Neuron (in vitro differentiated cells): ENCODE results near the gene SLC20A1.

Experiments used
- H2AFZ ChIP-seq: one replicate; pipeline ENCODE4 v1.6.1; 2013; ENCODE audit warnings: low read depth, mild to moderate bottlenecking, inconsistent platforms, low read length, moderate library complexity
- H3K27me3 ChIP-seq: one replicate; pipeline ENCODE4 v1.6.1; 2013; ENCODE audit warnings: low read length; ENCODE audit not compliant: insufficient read depth
- H3K36me3 ChIP-seq: one replicate; pipeline ENCODE4 v1.6.1; 2013; ENCODE audit warnings: low read length; ENCODE audit not compliant: insufficient read depth
- H3K4me1 ChIP-seq: one replicate; pipeline ENCODE4 v1.6.1; 2013; ENCODE audit warnings: low read length; ENCODE audit not compliant: insufficient read depth
- H3K4me3 ChIP-seq: 2 replicates; pipeline ENCODE4 v1.5.1; 2013; ENCODE audit warnings: mild to moderate bottlenecking, low read length, moderate library complexity
- H3K9me3 ChIP-seq: one replicate; pipeline ENCODE4 v1.6.1; 2013; ENCODE audit warnings: low read length

SLC20A1 gene

DNA sequence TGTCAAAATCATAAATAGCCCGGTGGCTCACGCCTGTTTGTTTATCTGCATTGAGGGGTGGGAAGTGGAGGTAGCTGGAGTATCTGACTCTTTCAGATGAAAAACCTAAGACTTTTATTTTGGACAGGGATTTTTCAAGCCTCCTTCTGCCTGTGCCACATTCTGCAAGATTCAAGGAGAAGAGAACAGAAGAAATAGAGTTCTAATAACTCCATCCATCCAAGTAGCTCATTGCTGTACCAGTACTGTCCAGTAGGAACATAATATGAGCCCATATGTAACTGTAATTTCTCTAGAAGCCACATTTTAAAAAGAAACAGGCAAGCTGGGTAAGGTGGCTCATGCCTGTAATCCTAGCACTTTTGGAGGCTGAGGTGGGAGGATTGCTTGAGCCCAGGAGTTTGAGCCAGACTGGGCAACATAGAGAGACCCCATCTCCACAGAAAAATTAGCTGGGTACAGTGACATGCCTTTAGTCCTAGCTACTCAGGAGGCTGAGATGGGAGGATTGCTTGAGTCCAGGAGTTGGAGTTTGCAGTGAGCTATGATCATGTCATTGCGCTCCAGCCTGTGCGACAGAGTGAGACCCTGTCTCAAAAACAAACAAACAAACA lies 39.6 kb downstream of the SLC20A1 start:
- Histone ChIP-seq H3K4me1 (no peaks in the 10 kb centered on the region), H3K9me3 (no peaks in the 10 kb centered on the region), H2AFZ (no peak overlapping the region), H3K4me3 (no peak overlapping the region), H3K36me3 (no peaks in the 10 kb centered on the region), H3K27me3 (no peaks in the 10 kb centered on the region)

DNA sequence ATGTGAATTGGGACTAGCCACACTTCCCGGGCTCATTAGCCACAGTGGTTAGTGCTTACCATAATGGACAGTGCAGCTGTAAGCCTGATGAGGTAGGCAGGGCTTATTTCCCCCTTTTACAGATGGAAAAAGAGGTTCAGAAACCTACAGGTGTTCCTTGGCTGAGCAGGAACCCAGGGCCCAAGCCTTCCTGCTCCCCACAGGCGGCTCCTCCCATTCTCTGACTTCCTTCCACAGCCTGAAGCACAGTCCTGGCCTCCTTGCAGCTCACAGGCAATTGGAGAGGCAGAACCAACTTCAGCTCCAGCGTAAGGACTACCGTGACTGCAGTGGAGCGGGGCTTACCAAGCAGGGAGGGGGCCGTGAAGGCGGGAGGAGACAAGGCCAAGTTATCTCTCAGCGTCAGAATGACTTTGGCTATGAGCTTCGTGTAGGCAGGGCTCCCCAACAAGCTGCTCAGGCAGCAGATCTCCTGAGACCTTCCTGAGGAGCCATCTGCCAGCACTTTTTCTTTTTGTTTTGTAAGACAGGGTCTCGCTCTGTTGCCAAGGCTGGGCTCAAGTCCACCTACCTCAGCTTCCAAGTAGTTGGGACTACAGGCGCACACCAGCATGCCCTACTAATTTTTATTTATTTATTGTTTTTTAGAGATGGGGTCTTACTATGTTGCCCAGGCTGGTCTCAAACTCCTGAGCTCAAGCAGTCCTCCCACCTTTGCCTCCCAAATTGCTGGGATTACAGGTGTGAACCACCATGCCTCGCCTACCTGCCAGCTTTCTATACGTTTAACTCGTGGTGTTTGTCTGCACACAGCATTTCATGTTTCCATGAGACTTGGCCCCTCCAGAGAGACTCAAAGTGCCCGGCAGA lies 40.8 kb downstream of the SLC20A1 start:
- no peak overlapping the region for H2AFZ ChIP-seq
- H3K4me3 ChIP-seq: no peak overlapping the region
- H3K36me3 ChIP-seq: no peaks in the 10 kb centered on the region
- H3K4me1 ChIP-seq: no peaks in the 10 kb centered on the region
- H3K27me3 ChIP-seq: no peaks in the 10 kb centered on the region
- H3K9me3 ChIP-seq: no peaks in the 10 kb centered on the region

DNA sequence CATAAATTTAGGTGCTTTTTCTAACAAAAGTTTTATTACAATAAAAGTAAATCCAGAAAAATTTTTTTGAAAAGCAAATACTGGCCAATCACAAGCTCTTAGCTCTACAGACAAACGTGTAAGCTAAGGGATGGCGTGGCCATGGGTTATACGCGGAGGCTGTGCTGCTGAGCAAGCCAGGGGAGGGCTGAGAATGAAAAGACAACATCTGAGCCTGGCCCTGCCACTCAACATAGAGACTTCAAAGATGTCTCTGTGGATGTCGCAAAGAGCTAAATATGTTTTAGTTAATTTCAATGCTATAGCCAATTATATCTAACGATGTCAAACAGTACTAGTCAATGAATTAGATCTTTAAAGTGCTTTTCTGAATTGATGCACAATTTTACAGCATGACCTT lies 41.8 kb downstream of the SLC20A1 start:
- Histone ChIP-seq H3K4me1 (peaks cover 5% of the 10 kb centered on the region), H3K9me3 (no peaks in the 10 kb centered on the region), H3K36me3 (no peaks in the 10 kb centered on the region), H3K27me3 (no peaks in the 10 kb centered on the region), H2AFZ (no peak overlapping the region), H3K4me3 (no peak overlapping the region)

DNA sequence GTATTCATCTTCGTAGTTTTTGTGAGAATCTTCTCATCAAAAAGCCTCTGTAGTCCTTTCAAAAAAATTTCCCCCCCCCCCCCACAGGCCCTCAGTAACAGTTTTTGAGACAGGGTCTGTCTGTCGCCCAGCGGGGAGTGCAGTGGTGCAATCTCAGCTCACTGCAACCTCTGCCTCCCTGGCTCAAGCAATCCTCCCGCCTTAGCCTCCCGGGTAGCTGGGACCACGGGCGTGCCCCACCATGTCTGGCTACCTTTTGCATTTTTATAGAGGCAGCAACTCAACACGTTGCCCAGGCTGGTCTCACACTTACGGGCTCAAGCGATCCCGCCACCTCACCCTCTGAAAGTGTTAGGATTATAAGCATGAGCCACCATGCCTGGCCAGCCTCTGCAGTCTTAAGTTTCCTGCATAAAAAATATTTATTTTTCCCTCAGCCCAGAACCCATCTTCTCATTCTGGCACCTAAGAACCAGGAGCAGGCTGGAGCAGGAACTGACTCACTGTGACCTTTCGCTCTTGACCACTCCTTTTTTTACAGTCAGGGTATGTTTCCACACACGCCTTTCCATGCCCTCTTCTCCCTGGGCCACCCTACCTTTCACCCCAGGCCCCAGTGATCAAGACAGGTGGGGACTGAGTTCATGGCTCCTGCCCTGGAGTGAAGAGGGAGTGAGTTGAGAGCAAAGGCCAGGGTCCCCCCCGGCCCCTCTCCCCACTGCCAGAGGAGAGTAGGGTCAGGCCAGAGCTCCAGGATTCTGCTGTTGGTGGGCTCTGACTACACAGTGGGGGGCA lies 42.5 kb downstream of the SLC20A1 start:
- Histone ChIP-seq H3K27me3 (no peaks in the 10 kb centered on the region), H3K9me3 (no peaks in the 10 kb centered on the region), H3K4me1 (peaks cover 9% of the 10 kb centered on the region), H3K36me3 (no peaks in the 10 kb centered on the region), H2AFZ (no peak overlapping the region), H3K4me3 (no peak overlapping the region)

DNA sequence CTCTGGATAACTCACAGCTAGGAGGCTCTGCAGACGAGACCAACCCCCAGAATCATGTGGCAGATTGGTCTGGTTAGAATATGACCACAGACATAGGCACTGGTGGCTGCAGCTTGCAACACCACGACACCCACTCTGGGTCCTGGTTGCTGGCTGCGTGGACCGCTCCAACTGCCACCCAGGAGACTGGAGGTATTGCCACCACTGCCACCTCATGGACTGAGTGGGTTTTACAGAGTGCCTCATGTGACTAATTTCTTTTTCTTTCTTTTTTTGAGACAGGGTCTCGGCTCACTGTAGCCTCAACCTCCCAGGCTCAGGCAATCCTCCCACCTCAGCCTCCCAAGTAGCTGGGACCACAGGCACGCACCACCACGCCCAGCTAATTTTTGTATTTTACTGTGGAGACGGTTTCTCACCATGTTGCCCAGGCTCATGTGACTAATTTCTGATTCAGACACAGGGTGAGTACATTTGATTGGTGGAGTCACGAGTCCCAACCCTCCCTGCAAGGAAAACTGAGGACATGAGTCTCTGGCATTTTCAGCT lies 45.2 kb downstream of the SLC20A1 start:
- Histone ChIP-seq H3K4me3 (no peak overlapping the region), H3K27me3 (no peaks in the 10 kb centered on the region), H2AFZ (no peak overlapping the region), H3K36me3 (no peaks in the 10 kb centered on the region), H3K4me1 (peaks cover 9% of the 10 kb centered on the region), H3K9me3 (no peaks in the 10 kb centered on the region)

DNA sequence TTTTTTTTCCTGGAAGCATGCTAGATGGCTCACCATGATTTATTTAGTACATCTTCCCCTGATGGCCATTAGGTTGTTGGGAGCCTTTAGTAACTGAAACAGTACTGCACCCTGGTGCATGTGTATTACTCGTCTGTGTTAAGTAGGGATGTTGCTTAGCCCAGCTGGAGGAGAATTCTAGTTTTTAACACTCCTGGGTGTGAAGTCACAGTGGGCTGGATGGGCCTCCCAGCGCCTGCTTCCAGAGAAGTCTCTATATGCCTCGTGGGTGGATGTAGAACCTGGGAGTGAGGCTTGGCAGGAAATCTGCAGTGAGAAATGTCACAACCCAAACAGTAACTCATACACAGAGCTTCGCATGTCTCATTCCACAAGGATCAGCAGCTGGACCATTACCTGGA lies 46.1 kb downstream of the SLC20A1 start:
- H3K4me1 ChIP-seq: peaks cover 9% of the 10 kb centered on the region
- H3K9me3 ChIP-seq: no peaks in the 10 kb centered on the region
- no peaks in the 10 kb centered on the region for H3K27me3 ChIP-seq
- no peaks in the 10 kb centered on the region for H3K36me3 ChIP-seq
- no peak overlapping the region for H3K4me3 ChIP-seq
- H2AFZ ChIP-seq: no peak overlapping the region

DNA sequence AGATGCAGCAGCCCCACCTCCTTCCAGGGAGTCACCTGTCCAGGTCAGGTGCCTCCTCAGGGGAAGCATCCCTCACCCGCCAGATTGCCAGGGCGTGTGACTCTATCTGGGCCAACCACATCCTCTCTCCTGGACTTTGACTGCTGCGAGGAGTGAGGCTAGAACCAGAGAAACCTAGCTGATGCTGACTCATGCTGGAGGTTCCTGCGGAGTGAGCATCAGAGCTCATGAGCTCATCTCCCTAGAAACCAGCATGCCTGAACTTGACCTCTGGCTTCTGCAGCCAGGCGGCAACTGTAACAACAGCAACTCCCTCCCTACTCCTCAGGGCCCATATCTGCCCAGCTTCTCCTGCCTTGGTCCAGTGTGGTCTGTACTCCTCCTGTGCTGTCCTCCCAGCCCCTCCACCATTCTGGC lies 46.8 kb downstream of the SLC20A1 start:
- H3K27me3 ChIP-seq: no peaks in the 10 kb centered on the region
- no peaks in the 10 kb centered on the region for H3K9me3 ChIP-seq
- H3K4me1 ChIP-seq: peaks cover 9% of the 10 kb centered on the region
- no peak overlapping the region for H2AFZ ChIP-seq
- H3K36me3 ChIP-seq: no peaks in the 10 kb centered on the region
- no peak overlapping the region for H3K4me3 ChIP-seq

DNA sequence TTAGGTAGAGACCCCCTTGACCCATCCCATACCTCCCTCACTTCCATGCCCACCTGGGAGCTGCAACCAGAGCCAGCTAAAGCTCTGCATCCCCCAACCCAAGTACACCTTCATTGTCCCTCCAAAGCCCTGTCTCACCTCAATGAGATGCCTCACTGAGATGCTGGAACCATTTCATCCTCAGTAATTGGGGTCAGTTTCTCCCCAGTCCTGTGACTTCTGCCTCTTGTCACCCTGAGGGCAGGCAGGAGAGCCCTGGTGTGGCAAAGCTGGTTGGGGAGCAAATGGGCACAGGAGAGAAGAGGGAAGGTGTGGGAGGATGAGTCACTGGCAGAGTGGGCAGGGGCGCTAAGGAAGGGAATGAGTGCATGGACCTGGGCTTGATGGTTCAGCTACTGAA lies 47.2 kb downstream of the SLC20A1 start:
- Histone ChIP-seq H3K36me3 (no peaks in the 10 kb centered on the region), H3K4me3 (no peak overlapping the region), H3K9me3 (no peaks in the 10 kb centered on the region), H2AFZ (no peak overlapping the region), H3K4me1 (peaks cover 9% of the 10 kb centered on the region), H3K27me3 (no peaks in the 10 kb centered on the region)

DNA sequence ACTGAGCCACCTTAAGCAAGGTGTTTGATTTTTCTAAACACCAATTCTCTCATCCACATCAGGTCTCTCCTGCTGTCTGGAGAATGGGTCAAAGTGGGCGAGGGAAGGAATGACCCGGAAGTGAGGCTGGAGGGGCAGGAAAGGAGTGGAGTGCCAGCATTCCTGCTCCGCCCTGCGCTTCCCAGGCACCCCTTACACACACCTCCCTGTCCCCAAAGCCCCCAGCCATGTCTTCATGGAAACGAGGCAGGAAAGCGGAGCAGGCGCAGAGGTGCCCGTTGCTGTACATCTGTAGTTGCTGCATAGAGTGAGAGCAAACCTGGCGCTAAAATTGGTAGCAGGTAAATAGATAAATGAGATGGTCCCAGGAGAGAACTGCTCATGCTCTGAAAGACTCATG lies 47.9 kb downstream of the SLC20A1 start:
- no peak overlapping the region for H2AFZ ChIP-seq
- H3K4me3 ChIP-seq: no peak overlapping the region
- peaks cover 9% of the 10 kb centered on the region for H3K4me1 ChIP-seq
- H3K36me3 ChIP-seq: no peaks in the 10 kb centered on the region
- no peaks in the 10 kb centered on the region for H3K27me3 ChIP-seq
- no peaks in the 10 kb centered on the region for H3K9me3 ChIP-seq

DNA sequence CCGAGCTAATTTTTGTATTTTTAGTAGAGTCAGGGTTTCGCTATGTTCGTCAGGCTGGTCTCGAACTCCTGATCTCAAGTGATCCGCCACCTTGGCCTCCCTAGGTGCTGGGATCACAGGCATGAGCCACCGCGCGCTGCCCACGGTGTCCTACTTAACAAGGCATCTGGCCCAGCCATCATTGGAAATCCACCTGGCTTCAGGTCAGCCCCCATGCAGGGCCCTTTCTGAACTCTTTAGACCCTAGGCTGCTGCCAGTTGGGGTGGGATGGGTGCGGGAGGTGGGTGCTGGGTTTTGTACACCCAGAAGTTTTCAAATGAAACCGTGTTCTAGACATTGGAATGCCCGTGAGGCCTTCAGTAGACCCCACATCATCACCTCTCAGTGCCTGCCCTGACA lies 48.4 kb downstream of the SLC20A1 start:
- Histone ChIP-seq H2AFZ (no peak overlapping the region), H3K4me3 (no peak overlapping the region), H3K9me3 (no peaks in the 10 kb centered on the region), H3K36me3 (no peaks in the 10 kb centered on the region), H3K4me1 (peaks cover 9% of the 10 kb centered on the region), H3K27me3 (no peaks in the 10 kb centered on the region)

DNA sequence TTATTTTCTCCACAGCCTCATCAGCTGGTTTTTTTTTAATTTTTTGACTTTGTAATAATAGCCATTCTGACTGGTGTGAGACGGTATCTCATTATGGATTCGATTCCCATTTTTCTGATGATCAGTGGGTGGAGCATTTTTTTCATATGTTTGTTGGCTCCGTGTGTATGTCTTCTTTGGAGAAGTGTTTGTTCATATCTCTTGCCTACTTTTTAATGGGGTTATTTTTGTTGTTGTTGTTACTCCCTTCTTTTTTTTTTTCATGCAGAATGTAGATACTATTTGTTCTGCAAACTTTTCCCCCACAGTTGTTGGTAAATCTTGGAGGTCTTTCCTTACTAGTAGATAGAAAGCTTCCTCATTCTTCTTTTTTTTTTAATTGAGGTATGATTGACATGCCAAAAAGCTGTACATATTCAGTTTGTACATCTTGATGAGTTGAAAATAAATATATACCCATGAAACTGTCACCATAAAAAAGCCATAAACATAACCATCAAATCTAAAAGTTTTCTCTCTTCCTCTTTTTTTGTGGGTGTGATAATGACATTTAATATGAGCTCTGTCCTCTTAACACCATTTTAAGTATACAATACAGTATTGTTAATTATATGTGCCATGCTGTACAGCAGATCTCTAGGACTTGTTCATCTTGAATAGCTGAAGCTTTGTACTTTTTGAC lies 53.2 kb downstream of the SLC20A1 start:
- no peak overlapping the region for H3K4me3 ChIP-seq
- H3K4me1 ChIP-seq: no peaks in the 10 kb centered on the region
- no peaks in the 10 kb centered on the region for H3K27me3 ChIP-seq
- no peak overlapping the region for H2AFZ ChIP-seq
- no peaks in the 10 kb centered on the region for H3K9me3 ChIP-seq
- no peaks in the 10 kb centered on the region for H3K36me3 ChIP-seq

DNA sequence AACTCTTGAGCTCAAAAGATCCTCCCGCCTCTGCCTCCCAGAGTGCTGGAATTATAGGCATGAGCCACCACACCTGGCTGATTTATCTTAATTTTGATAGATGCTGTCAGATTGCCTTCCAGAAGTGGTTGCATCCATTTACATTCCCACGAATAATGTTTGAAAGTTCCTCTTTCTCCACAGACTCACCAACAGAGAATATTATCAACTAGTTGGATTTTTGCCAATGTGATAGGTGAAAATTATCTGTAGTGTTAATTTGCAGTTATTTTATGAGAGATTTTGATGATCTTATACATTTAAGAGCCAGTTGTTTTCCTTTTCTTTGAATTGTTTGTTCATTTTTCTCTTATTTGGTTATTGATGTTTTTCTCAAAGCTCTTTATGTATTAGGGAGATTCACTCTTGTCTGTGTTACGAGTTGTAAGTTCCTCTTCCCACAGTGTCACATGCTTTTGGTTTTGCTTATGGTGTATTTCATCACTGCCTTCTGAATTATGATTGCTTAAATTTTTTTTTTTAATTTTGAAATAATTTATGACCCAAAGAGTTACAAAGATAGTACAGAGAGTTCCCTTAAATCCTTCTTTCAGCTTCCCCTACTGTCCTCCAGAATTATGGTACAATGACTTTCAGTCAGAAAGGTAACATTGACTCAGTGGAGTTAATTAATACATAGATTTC lies 54.4 kb downstream of the SLC20A1 start:
- no peak overlapping the region for H2AFZ ChIP-seq
- no peaks in the 10 kb centered on the region for H3K4me1 ChIP-seq
- no peaks in the 10 kb centered on the region for H3K36me3 ChIP-seq
- no peak overlapping the region for H3K4me3 ChIP-seq
- H3K9me3 ChIP-seq: no peaks in the 10 kb centered on the region
- H3K27me3 ChIP-seq: no peaks in the 10 kb centered on the region
